Neutrophil (primary cell): ENCODE results near the gene ETS1.
A peak's percentile ranks its signal among the peaks of the same experiment; 100 is the strongest.

Experiments
- H3K27ac ChIP-seq: fragments of 200-600 bp; sonication (generic); 2 replicates; pipeline ENCODE4 v1.5.1; 2016; ENCODE audit warnings: mild to moderate bottlenecking, moderate library complexity
- H3K27me3 ChIP-seq: fragments of 200-600 bp; sonication (generic); 2 replicates; pipeline ENCODE4 v1.6.0; 2016; ENCODE audit warnings: mild to moderate bottlenecking
- H3K36me3 ChIP-seq: fragments of 200-600 bp; sonication (generic); 2 replicates; pipeline ENCODE4 v1.5.1; 2017
- H3K4me1 ChIP-seq, 2 experiments: fragments of 200-600 bp in 1 of 2; sonication (generic) in 1 of 2; 1 replicate in 1 of 2; 2 replicates in 1 of 2; pipeline versions ENCODE4 v1.5.1 to v1.6.1; 2013 to 2016; ENCODE audit warnings: low read depth in 1 of 2, low read length in 1 of 2, mild to moderate bottlenecking in 1 of 2, moderate library complexity in 1 of 2; ENCODE audit not compliant: control insufficient read depth in 1 of 2, insufficient read depth in 1 of 2
- H3K4me3 ChIP-seq, 2 experiments: fragments of 200-600 bp in 1 of 2; sonication (generic) in 1 of 2; 1 replicate in 1 of 2; 2 replicates in 1 of 2; pipeline ENCODE4 v1.5.1; 2013 to 2016; ENCODE audit warnings: low read depth in 1 of 2, low read length in 1 of 2, mild to moderate bottlenecking in 1 of 2, moderate library complexity in 1 of 2
- H3K9me3 ChIP-seq: fragments of 200-600 bp; sonication (generic); 2 replicates; pipeline ENCODE4 v1.5.1; 2016
- TF ChIP-seq, protein P1 (sequence below): fragments of 200-600 bp; sonication (generic); IDR thresholded peaks from 2 replicates; pipeline ENCODE4 v1.5.1; 2016; ENCODE audit warnings: antibody characterized with exemption

The ETS1 gene

DNA sequence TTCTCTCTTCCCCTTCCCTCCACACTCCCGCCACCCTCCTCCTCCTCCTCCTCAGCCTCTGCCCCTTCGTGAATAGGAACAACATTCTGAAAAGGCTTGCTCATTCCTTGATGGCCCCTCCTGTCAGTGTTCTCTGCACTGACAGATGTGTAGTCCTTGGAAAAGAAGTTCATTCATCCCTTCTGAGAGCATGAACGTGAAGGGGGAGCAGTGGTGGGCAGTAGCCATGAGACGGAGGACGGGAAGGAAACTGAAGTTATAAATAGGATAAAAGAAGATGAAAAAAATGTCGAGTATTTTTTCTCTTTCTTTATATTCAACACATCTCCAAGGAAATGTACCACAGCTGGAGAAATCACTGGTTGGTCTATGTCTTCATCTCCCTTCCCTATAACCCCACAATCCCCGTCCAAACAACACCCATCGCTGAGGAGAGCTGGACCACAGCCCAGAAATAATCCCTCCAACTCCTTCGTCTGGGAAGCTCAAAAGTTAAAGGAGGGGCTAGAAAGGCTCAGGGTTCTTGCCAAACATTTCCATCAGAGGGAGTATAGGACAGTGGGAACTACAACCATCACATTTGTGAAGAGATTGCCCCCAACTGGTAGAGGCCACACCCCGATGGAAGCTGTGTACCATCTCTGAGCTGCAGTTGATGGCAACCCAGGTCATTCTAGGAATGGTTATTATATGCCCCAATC, 33.5 kb downstream of the ETS1 start:
- H3K9me3 ChIP-seq: no peaks in the 10 kb centered on the region
- H3K4me1 ChIP-seq: peaks cover 53 to 63% of the 10 kb centered on the region in 2 experiments
- peak overlapping the region in 1 of 2 experiments; percentile 28 for H3K4me3 ChIP-seq
- no peaks in the 10 kb centered on the region for H3K36me3 ChIP-seq
- H3K27ac ChIP-seq: peak overlapping the region; percentile 81
- no peaks in the 10 kb centered on the region for H3K27me3 ChIP-seq
- TF ChIP-seq, protein P1, sequence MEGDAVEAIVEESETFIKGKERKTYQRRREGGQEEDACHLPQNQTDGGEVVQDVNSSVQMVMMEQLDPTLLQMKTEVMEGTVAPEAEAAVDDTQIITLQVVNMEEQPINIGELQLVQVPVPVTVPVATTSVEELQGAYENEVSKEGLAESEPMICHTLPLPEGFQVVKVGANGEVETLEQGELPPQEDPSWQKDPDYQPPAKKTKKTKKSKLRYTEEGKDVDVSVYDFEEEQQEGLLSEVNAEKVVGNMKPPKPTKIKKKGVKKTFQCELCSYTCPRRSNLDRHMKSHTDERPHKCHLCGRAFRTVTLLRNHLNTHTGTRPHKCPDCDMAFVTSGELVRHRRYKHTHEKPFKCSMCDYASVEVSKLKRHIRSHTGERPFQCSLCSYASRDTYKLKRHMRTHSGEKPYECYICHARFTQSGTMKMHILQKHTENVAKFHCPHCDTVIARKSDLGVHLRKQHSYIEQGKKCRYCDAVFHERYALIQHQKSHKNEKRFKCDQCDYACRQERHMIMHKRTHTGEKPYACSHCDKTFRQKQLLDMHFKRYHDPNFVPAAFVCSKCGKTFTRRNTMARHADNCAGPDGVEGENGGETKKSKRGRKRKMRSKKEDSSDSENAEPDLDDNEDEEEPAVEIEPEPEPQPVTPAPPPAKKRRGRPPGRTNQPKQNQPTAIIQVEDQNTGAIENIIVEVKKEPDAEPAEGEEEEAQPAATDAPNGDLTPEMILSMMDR: no peak

DNA sequence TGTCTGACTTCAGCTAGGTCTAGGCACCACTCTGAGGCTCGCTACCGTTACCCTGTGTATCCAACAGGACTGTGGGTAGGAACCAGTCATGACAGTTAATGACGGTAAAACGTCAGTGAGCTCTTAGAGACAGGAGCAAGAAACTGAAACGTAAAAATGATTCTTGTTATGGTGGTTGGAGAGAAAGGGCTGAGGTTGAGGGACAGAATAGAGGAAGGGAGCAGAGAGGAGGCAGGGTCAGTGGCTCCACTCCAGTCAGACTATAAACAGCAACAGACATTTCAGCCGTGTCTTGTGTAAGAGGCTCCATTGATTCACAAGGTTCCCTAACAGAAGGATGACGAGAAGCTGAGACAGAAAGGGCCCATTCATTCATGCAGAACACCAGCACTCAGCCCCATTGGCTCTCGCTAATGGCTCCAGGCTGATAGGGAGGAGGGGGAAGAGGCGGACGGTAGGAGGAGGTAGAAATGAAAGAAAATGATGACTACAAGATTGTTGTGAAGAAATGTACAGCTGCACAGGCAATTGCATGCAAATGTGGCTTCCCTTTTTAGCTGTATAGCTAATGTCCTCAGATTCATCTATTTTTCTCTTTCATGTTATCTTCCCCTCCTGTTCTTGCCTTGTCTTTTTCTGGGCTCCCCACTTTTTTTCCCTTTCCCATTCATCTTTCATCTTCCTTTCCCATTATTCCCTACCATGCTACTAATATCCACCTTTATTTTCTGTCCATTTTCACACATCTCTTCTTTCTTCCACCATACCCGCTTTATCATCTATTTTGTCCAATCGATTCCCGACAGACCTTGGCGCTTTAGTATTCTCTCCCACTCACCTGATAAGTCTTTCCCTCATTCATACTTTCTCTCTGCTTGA, 34.3 kb downstream of the ETS1 start:
- Histone ChIP-seq H3K4me1 (peaks cover 60 to 70% of the 10 kb centered on the region in 2 experiments), H3K9me3 (no peaks in the 10 kb centered on the region), H3K27me3 (no peaks in the 10 kb centered on the region), H3K4me3 (peak overlapping the region; percentile 10 to 28), H3K36me3 (no peaks in the 10 kb centered on the region), H3K27ac (peak overlapping the region; percentile 81)
- TF ChIP-seq, protein P1: no peak

- H3K27ac ChIP-seq: peak overlapping the region; percentile 81
- TF ChIP-seq, protein P1: no peak
- H3K4me1 ChIP-seq: peaks cover 62 to 70% of the 10 kb centered on the region in 2 experiments
- no peaks in the 10 kb centered on the region for H3K9me3 ChIP-seq
- H3K36me3 ChIP-seq: no peaks in the 10 kb centered on the region
- no peaks in the 10 kb centered on the region for H3K27me3 ChIP-seq
- H3K4me3 ChIP-seq: no peak overlapping the region
These were observed 35.6 kb downstream of the ETS1 start for GRCh38 chr11:128551611-128552335.

DNA sequence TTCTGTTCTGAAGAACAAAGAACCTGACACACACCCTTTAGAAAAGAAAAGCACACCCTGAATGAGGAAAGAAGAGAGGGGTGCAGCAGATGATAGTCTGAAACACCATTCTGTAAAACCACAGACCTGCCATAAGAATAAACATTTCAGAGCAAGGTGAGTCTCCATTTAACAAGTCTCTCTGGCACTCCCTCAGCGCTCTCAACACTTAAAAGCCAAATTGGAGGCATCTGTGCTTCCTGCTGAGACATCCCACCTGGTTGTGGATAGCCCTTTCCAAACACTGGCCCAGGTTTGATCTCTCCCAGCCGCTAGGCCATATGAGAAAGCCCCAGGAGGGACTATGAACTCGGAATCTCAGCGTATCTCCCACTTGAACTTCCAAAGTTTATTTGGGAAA, 36.3 kb downstream of the ETS1 start:
- TF ChIP-seq, protein P1: no peak
- Histone ChIP-seq H3K4me1 (peaks cover 62 to 70% of the 10 kb centered on the region in 2 experiments), H3K9me3 (no peaks in the 10 kb centered on the region), H3K36me3 (no peaks in the 10 kb centered on the region), H3K27me3 (no peaks in the 10 kb centered on the region), H3K27ac (peak overlapping the region; percentile 9), H3K4me3 (no peak overlapping the region)

GRCh38 chr11:128550261-128550821, 37.0 kb downstream of the ETS1 start:
- Histone ChIP-seq H3K9me3 (no peaks in the 10 kb centered on the region), H3K4me3 (no peak overlapping the region), H3K27me3 (no peaks in the 10 kb centered on the region), H3K4me1 (peaks cover 62 to 70% of the 10 kb centered on the region in 2 experiments), H3K36me3 (no peaks in the 10 kb centered on the region), H3K27ac (peak overlapping the region; percentile 9)
- TF ChIP-seq, protein P1: no peak
